Stimulated activated CD8-positive, alpha-beta memory T cell treated with anti-CD3 and anti-CD28 coated beads, Interleukin-7, amount 100 ng/mL, for 48 hours (primary cell): ENCODE data around the gene GFRA1.
"Not testable (repeated sequence)": the region's sequence is repeated elsewhere in the genome, so short reads cannot be mapped to it uniquely, and the experiment has no call there.

Experiments used
- DNase-seq, 2 donors: peaks; one replicate each; pipeline ENCODE4 v3.0.0-alpha.2; 2020; ENCODE audit warnings: low read depth in 1 of 2; ENCODE audit errors: extremely low read depth in 1 of 2

Gene GFRA1

GRCh38 chr10:116080553-116080952, 192.5 kb downstream of the GFRA1 start:
- no peak for DNase-seq

- no peak for DNase-seq
Observed at GRCh38 chr10:116079355-116079754, 193.7 kb downstream of the GFRA1 start.

GRCh38 chr10:116076621-116077020, 196.4 kb downstream of the GFRA1 start:
- DNase-seq, result no peak

- no peak for DNase-seq
Observed at GRCh38 chr10:116073510-116073909, 199.5 kb downstream of the GFRA1 start.

- DNase-seq, result no peak
Observed at GRCh38 chr10:116073001-116073400, 200.0 kb downstream of the GFRA1 start.

GRCh38 chr10:116071453-116072148, 201.4 kb downstream of the GFRA1 start:
- DNase-seq, result no peak

GRCh38 chr10:116070743-116071320, 202.2 kb downstream of the GFRA1 start:
- no peak for DNase-seq

- DNase-seq, result no peak
Observed at GRCh38 chr10:116069856-116070255, 203.2 kb downstream of the GFRA1 start.

- DNase-seq, result no peak
Observed at GRCh38 chr10:116067825-116068224, 205.2 kb downstream of the GFRA1 start.

- DNase-seq, result no peak
Observed at GRCh38 chr10:116063107-116063506, 209.9 kb downstream of the GFRA1 start.

- DNase-seq, result no peak
Observed at GRCh38 chr10:116060864-116061263, 212.1 kb downstream of the GFRA1 start.

GRCh38 chr10:116059320-116059719, 213.7 kb downstream of the GFRA1 start:
- DNase-seq, result no peak

- DNase-seq, result no peak
Observed at GRCh38 chr10:116056445-116057293, 216.3 kb downstream of the GFRA1 start.

GRCh38 chr10:116055917-116056252, 217.1 kb downstream of the GFRA1 start:
- DNase-seq, result no peak

GRCh38 chr10:116055252-116055916, 217.6 kb downstream of the GFRA1 start:
- no peak for DNase-seq

GRCh38 chr10:116053910-116054309, 219.1 kb downstream of the GFRA1 start:
- no peak for DNase-seq

GRCh38 chr10:116053009-116053730, 219.8 kb downstream of the GFRA1 start:
- DNase-seq, result not testable (repeated sequence)

GRCh38 chr10:116052522-116052921, 220.5 kb downstream of the GFRA1 start:
- not testable (repeated sequence) for DNase-seq

GRCh38 chr10:116049974-116050304, 223.1 kb downstream of the GFRA1 start:
- DNase-seq, result no peak

- DNase-seq, result no peak
Observed at GRCh38 chr10:116049158-116049973, 223.6 kb downstream of the GFRA1 start.
